GM10266 (cell line): ENCODE measurements around the gene ASIC3.

Experiments
- DNase-seq: peaks from one replicate; pipeline ENCODE4 v3.0.0; 2012; ENCODE audit errors: extremely low spot score
- TF ChIP-seq, protein P1 (sequence below): IDR thresholded peaks from 2 replicates; pipeline ENCODE4 v1.5.1; 2012; ENCODE audit warnings: mild to moderate bottlenecking, low read depth; ENCODE audit not compliant: control insufficient read depth, insufficient read depth; ENCODE audit errors: missing control alignments

ASIC3 gene

DNA sequence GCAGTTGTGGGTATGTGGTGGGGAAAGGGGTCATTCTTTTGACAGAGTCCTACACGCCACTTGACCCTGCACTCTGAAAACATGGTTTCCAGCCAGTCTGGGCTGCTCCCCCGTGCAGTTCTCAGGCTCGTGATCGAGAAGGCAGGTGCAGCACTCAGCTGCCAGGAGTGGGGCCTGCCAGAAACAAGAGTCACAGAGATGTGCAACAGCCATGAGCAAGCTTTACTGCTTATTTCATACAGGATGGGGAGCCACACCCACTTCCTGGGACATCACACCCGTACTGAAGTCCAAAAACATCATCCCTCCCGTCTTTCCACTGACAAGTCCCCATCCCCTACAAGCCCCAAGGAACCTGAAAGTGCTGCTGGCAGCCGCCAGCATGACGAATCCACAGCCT, 33.4 kb upstream of the ASIC3 start:
- TF ChIP-seq, protein P1, sequence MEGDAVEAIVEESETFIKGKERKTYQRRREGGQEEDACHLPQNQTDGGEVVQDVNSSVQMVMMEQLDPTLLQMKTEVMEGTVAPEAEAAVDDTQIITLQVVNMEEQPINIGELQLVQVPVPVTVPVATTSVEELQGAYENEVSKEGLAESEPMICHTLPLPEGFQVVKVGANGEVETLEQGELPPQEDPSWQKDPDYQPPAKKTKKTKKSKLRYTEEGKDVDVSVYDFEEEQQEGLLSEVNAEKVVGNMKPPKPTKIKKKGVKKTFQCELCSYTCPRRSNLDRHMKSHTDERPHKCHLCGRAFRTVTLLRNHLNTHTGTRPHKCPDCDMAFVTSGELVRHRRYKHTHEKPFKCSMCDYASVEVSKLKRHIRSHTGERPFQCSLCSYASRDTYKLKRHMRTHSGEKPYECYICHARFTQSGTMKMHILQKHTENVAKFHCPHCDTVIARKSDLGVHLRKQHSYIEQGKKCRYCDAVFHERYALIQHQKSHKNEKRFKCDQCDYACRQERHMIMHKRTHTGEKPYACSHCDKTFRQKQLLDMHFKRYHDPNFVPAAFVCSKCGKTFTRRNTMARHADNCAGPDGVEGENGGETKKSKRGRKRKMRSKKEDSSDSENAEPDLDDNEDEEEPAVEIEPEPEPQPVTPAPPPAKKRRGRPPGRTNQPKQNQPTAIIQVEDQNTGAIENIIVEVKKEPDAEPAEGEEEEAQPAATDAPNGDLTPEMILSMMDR: no peak
- no peak for DNase-seq

DNA sequence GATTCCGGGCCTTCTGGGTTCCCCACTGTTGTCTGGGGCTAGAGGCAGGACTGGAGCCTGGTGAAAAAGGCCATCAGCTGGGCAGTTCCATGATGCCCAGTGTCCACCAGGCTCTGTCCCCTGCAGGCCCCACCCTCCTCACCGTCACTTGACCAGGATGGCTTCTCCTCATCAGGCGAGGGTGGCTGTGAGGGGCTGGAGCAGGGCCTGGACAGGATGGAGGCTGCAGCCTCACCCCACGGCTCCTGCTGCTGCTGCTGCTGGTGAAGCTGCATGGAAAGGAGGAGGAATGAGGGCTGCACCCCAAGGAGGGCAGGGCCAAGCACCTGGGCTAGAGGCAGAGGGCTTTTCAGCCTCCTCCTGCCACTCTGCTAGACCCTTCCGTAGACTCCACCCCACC, 32.4 kb upstream of the ASIC3 start:
- TF ChIP-seq, protein P1: no peak
- DNase-seq: no peak

DNA sequence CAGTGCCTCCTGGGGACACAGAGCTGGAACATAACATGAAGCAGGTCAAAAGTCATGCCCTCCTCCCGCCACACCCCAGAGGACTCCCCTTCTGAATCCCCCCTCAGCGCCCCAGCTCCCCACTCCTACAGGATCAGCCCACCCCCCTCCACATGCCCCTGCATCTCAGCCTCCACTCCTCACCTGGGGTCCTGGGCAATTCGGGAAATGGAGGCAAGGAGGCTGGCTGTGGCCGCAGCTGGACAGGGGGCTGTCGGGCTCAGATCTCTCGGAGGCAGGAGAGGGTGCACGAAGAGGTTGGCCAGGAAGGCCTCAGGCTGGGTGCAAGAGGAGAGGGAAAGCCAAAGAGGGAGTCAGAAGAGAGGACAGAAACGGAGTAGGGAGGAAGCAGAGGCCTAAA, 31.8 kb upstream of the ASIC3 start:
- no peak for DNase-seq
- TF ChIP-seq, protein P1: no peak

DNA sequence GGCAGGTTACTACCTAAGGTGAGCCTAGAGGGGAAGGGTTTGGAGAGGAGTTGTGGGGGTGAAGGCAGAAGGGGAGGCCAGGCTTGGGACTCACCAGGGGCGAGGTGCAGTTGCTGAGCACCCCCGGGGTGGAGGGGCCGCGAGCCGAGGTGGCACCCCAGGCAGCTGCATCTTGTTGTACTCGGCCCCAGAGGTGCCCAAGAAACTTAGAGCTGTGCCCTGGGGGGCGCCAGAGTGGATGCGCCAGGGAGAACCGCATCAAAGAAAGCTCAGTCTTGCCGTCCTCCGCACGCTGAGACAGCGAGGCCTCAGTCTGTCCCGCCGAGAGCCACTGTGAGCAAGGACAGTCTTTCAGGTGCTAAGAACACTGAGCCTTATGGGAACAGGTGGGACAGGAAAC, 31.4 kb upstream of the ASIC3 start:
- no peak for DNase-seq
- TF ChIP-seq, protein P1: no peak

DNA sequence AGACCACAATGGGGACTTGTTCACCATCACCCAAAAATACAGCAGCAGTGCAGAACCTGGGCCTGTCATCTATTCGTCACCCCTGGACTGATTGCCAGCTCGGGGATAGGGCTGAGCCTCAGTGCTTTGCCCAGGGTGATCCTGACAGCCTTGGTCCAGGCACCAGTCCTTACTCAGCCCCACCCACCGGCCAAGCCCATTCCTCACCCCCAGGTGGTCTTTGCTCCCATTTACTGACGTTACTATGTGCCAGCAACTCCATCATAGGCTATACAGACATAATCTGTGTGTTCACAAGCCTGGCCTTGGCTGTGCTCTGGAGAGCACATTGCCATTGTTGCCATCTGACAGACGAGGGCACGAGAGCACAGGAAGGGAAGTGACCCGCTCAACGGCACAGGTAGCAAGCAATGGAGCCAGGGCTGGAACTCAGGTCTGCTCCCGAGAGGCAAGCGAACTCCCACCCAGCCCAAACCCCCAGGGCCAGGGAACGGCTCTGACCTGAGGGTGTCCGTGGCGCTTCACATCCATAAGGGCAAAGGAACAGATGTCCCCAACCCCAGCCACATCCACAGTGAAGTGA, 30.9 kb upstream of the ASIC3 start:
- DNase-seq: no peak

DNA sequence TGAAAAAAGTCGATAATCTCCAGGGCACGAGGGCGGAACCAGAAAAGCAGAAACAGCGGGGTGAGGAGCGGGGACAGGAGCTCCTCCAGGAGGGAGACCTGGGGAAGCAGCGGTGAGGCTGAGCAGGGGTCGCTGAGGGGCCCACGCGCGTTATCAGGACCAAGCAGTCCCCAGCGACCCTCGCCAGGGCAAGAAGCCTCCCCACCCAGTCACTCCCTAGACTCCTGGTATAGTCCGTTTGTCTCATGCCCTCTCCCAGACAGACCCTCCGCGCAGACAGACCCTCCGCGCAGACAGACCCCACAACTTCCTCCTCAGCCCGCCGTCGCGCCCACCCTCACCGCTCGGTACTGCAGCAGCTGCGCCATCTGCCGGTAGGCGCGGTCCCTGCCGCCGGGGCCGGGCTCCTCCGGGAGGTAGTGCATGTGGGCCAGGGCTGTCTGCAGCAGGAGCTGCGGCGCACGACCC, 30.3 kb upstream of the ASIC3 start:
- DNase-seq: peak; percentile 87
- TF ChIP-seq, protein P1: peak; percentile 93

More for the DNA sequence above, 30.9 kb upstream of the ASIC3 start:
- TF ChIP-seq, protein P1: no peak

- no peak for DNase-seq
Observed at GRCh38 chr7:151018421-151019129, 29.8 kb upstream of the ASIC3 start.

More at GRCh38 chr7:151018421-151019129, 29.8 kb upstream of the ASIC3 start:
- TF ChIP-seq, protein P1: no peak
